Naive thymus-derived CD8-positive, alpha-beta T cell (primary cell): ENCODE data around the gene RPS6KA3. TPM values are rescaled to one million over a fixed set of nuclear protein-coding genes. Genes with fewer than 3 reads are reported as not detected.

ENCODE experiments used
- polyA plus RNA-seq, 3 donors: library from polyadenylated mRNA; unstranded; fragments of 300-500 nt; fragmentation: Illumina TruSeq; gene quantifications; one replicate each; pipeline ENCODE4 v1.2.3, GENCODE V29; 2021
- total RNA-seq, 8 experiments: library from RNA in 2 of 8; stranded (reverse) in 2 of 8; gene quantifications; one replicate each; pipeline ENCODE4 v1.2.3 and lab custom pipeline; 2021 to 2026

The RPS6KA3 gene
- total and polyA plus RNA-seq, 5 experiments from 2014 or later, result 27.5 to 97.8 (median 51.8) TPM

Other genes with a start within 250 kb of the RPS6KA3 start
- under 1 TPM; 0.16 TPM for gene MAP7D2, start 150.0 kb downstream of the RPS6KA3 start, total RNA-seq
- gene MAP7D2, start 150.0 kb downstream of the RPS6KA3 start, polyA plus RNA-seq, result not detected
- gene EIF1AX, start 125.1 kb downstream of the RPS6KA3 start, total RNA-seq, result 10 to 100 TPM; 74.0 to 74.2 TPM
- gene EIF1AX, start 125.1 kb downstream of the RPS6KA3 start, polyA plus RNA-seq, result 100 to 1,000 TPM; 102 to 126 (median 119) TPM